Mesendoderm (in vitro differentiated cells): ENCODE measurements around the gene FN3K.

Experiments
- DNase-seq: peaks from one replicate; pipeline ENCODE4 v3.0.0; 2013
- H2AK5ac ChIP-seq: 2 replicates; pipeline ENCODE4 v1.6.1; 2013; ENCODE audit warnings: low read length, inconsistent platforms
- H2BK120ac ChIP-seq: 2 replicates; pipeline ENCODE4 v1.6.1; 2013; ENCODE audit warnings: low read depth, mild to moderate bottlenecking, low read length, moderate library complexity, mixed read lengths
- H2BK15ac ChIP-seq: replicated peaks from 2 replicates; pipeline ENCODE4 v1.6.1; 2013; ENCODE audit warnings: low read depth, mild to moderate bottlenecking, moderate library complexity
- H2BK5ac ChIP-seq: 2 replicates; pipeline ENCODE4 v1.6.1; 2013; ENCODE audit warnings: low read length, inconsistent platforms
- H3K18ac ChIP-seq: 2 replicates; pipeline ENCODE4 v1.6.1; 2013; ENCODE audit warnings: mild to moderate bottlenecking, low read length, mixed read lengths
- H3K23ac ChIP-seq: one replicate; pipeline ENCODE4 v1.6.1; 2013; ENCODE audit warnings: low read length
- H3K27ac ChIP-seq: 2 replicates; pipeline ENCODE4 v1.5.1; 2013; ENCODE audit warnings: low read depth, mild to moderate bottlenecking, inconsistent platforms, low read length, moderate library complexity
- H3K27me3 ChIP-seq: 2 replicates; pipeline ENCODE4 v1.6.1; 2013; ENCODE audit warnings: low read length, control low read depth, mild to moderate bottlenecking, inconsistent platforms; ENCODE audit not compliant: insufficient read depth, poor library complexity
- H3K36me3 ChIP-seq: 2 replicates; pipeline ENCODE4 v1.6.1; 2013; ENCODE audit warnings: low read length, inconsistent platforms; ENCODE audit not compliant: control insufficient read depth, insufficient read depth
- H3K4ac ChIP-seq: one replicate; pipeline ENCODE4 v1.6.1; 2013; ENCODE audit warnings: low read depth, mild to moderate bottlenecking, low read length, moderate library complexity
- H3K4me1 ChIP-seq: 2 replicates; pipeline ENCODE4 v1.6.1; 2013; ENCODE audit warnings: low read depth, low read length, inconsistent platforms; ENCODE audit not compliant: control insufficient read depth
- H3K4me2 ChIP-seq: 2 replicates; pipeline ENCODE4 v1.6.1; 2013; ENCODE audit warnings: low read length
- H3K4me3 ChIP-seq: 2 replicates; pipeline ENCODE4 v1.5.1; 2013; ENCODE audit warnings: mild to moderate bottlenecking, low read length
- H3K56ac ChIP-seq: one replicate; pipeline ENCODE4 v1.6.1; 2013; ENCODE audit warnings: low read length
- H3K79me1 ChIP-seq: 2 replicates; pipeline ENCODE4 v1.6.1; 2013; ENCODE audit warnings: low read length, inconsistent platforms
- H3K79me2 ChIP-seq: 2 replicates; pipeline ENCODE4 v1.6.1; 2013; ENCODE audit warnings: mild to moderate bottlenecking, low read length; ENCODE audit not compliant: control insufficient read depth, insufficient read depth
- H3K9ac ChIP-seq: 2 replicates; pipeline ENCODE4 v1.6.1; 2013; ENCODE audit warnings: low read length, inconsistent platforms
- H4K5ac ChIP-seq: one replicate; pipeline ENCODE4 v1.6.1; 2013; ENCODE audit warnings: low read length
- H4K8ac ChIP-seq: one replicate; pipeline ENCODE4 v1.6.1; 2013; ENCODE audit warnings: low read depth, mild to moderate bottlenecking, control low read depth, low read length, moderate library complexity
- WGBS: extraction: QIAGEN DNeasy Blood & Tissue Kit; methylation state at CpG from one replicate; pipeline ENCODE4 v1.1.7; 2013; ENCODE audit warnings: low lambda C conversion rate, missing lambda C conversion rate; ENCODE audit not compliant: insufficient coverage; ENCODE audit errors: extremely low coverage; 5-methylcytosine and 5-hydroxymethylcytosine counted together

FN3K gene

DNA sequence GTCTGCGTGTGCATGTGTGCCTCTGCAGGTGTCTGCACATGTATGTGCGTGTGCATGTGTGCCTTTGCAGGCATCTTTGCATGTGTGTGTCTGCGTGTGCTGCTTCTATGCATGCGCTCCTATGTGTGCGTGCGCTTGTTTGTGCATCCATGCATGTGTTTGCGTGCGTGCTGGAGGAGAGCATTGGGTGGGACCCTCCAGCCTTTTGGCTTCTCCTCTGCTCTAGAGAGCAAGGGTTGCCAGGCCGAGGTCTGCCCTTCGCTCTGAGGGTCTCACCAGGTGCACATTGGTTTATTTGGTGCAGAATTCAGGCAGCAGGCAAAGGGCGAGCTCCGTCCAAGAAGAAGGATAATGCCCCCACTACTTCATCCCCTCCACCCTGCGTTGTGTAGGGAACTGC, 35.9 kb upstream of the FN3K start:
- Histone ChIP-seq H3K79me2 (no peaks in the 10 kb centered on the region), H2BK5ac (no peak overlapping the region), H2AK5ac (no peak overlapping the region), H3K4ac (no peak overlapping the region), H3K23ac (no peak overlapping the region), H3K4me3 (no peak overlapping the region), H3K56ac (no peak overlapping the region), H4K8ac (no peak overlapping the region), H3K9ac (no peak overlapping the region), H3K18ac (no peak overlapping the region), H3K4me2 (no peak overlapping the region), H2BK120ac (no peak overlapping the region), H3K27ac (no peak overlapping the region), H3K27me3 (peaks cover 16% of the 10 kb centered on the region), H4K5ac (no peak overlapping the region), H3K36me3 (no peaks in the 10 kb centered on the region), H3K79me1 (no peaks in the 10 kb centered on the region), H2BK15ac (no peak overlapping the region), H3K4me1 (no peaks in the 10 kb centered on the region)
- WGBS = no CpG with 5 or more reads among the region's 13 CpGs
- DNase-seq = no peak

DNA sequence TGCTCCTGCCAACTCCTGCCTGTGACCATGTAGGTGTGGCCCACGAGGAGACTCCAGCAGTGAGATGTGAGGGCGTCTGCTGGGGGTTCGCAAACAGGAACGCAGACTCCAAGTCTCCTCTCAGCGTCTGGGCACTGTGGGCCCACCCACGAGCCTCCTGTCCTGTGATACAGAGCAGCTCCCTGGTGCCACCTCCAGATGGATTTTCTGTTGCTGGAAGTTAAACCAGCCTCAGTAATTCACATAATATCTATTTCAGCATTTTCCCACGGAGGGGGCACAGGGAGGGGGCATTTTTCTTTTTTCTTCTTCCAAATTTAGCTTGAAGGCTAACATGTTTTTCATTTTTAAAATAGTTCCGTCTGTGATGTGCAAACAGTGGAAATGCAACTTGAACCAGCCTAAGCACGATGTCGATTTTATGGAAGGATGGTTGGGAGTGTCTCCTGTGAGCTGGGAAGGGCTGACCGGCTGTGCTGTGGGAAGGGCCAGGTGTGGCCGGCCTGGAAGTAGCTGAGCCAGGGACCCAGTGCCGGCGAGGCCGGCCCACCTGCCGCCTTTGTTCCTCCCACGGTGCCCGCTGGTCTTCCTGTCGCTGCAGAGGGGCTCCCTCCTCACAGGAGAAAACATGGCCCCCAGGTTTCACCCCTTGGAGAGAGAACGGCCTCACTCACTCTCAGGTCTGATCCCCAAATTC, 33.0 kb upstream of the FN3K start:
- Histone ChIP-seq H3K79me1 (no peaks in the 10 kb centered on the region), H3K4me2 (no peak overlapping the region), H3K27ac (no peak overlapping the region), H3K79me2 (no peaks in the 10 kb centered on the region), H3K4me3 (no peak overlapping the region), H2BK5ac (no peak overlapping the region), H3K9ac (no peak overlapping the region), H3K27me3 (peaks cover 7% of the 10 kb centered on the region), H2BK120ac (no peak overlapping the region), H3K56ac (no peak overlapping the region), H3K36me3 (no peaks in the 10 kb centered on the region), H4K5ac (no peak overlapping the region), H3K18ac (no peak overlapping the region), H2AK5ac (no peak overlapping the region), H3K4me1 (no peaks in the 10 kb centered on the region), H3K4ac (no peak overlapping the region), H2BK15ac (no peak overlapping the region), H4K8ac (no peak overlapping the region), H3K23ac (no peak overlapping the region)
- no peak for DNase-seq
- WGBS = no CpG with 5 or more reads among the region's 20 CpGs

DNA sequence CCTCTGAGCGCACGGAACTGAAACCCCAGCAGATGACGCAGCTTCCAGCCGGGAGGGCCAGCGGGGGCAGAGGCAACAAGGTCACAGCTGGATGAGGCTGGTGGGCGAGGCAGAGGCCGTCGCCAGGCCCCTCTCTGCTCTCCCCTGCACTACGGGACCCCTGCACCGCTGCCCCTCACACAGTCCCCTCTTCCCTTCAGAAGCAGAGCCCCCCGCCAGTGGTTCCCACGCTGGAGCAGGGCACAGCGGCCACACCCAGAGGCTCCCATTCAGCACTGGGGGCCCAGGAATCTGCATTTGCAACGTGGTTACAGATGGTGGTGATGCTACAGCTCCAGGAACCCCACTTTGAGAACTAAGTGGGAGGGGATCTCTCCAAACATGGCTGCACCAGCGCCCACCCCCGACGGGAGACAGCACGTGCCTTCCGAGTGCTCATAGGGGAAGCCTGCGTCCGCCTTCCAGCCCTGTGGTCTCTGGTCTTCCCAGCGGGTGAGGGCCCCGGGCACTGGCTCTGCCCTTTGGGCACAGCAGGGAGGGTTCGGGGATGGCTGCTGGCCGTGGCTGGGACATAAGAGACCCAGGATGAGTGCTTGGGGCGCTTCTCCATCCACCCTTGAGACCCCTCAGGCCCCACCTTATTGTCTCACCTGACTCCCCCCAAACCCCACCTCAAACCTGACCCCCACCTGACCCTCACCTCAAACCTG, 32.2 kb upstream of the FN3K start:
- no peak for DNase-seq
- Histone ChIP-seq H3K4me1 (no peaks in the 10 kb centered on the region), H3K9ac (no peak overlapping the region), H3K4me3 (no peak overlapping the region), H2BK120ac (no peak overlapping the region), H3K18ac (no peak overlapping the region), H3K79me2 (no peaks in the 10 kb centered on the region), H3K36me3 (no peaks in the 10 kb centered on the region), H3K4me2 (no peak overlapping the region), H3K27ac (no peak overlapping the region), H3K56ac (no peak overlapping the region), H2BK5ac (no peak overlapping the region), H4K8ac (no peak overlapping the region), H2AK5ac (no peak overlapping the region), H3K27me3 (no peaks in the 10 kb centered on the region), H3K4ac (no peak overlapping the region), H4K5ac (no peak overlapping the region), H2BK15ac (no peak overlapping the region), H3K79me1 (no peaks in the 10 kb centered on the region), H3K23ac (no peak overlapping the region)
- no CpG with 5 or more reads among the region's 26 CpGs for WGBS

DNA sequence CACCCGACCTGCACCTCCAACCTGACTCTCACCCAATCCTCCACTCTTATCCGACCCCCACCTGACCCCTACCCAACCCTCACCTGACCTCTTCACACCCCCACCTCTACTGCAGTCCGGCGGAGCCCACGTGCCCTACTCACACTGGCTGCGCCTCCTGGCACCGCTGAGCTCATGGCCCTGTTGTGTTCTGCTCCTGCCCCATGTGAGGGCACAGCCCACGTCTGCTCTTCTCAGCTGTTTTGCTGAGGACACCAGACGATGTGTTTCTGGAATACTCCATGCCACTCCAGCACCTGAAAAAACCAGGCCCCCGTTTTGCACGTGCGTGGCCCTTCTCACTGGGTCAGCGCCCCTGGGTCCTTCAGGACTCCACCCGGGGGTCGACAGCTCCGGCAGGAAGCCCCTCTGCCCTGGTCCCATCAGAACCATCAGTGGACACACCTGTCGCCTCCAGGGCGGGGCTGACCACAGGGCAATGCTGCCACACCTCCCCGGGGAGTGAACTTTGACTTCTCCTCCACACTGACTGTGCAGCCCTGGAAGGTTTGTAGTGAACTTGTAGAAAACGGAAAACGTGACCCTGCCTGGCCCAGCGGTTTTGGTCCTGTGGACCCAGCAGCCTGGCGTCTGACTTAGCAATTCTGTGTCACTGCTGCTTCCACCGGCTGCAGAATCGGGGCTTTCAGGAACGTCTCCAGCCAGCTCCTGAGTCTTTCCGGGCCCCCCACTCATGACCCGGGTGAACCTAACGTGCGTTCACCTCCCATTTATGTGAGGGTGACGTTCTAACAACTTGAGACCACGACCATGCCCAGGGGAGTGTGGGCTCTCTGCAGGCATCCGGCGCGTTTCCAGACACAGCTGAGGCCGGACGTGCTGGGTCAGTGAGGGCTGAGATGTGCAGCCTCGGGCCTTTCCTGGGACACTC, 31.2 kb upstream of the FN3K start:
- Histone ChIP-seq H4K8ac (no peak overlapping the region), H3K79me2 (no peaks in the 10 kb centered on the region), H3K4me1 (no peaks in the 10 kb centered on the region), H3K27me3 (no peaks in the 10 kb centered on the region), H2BK5ac (no peak overlapping the region), H3K9ac (no peak overlapping the region), H3K36me3 (no peaks in the 10 kb centered on the region), H3K56ac (no peak overlapping the region), H4K5ac (no peak overlapping the region), H3K4me2 (no peak overlapping the region), H3K23ac (no peak overlapping the region), H3K18ac (no peak overlapping the region), H2AK5ac (no peak overlapping the region), H3K4me3 (no peak overlapping the region), H2BK120ac (no peak overlapping the region), H3K27ac (no peak overlapping the region), H2BK15ac (no peak overlapping the region), H3K4ac (no peak overlapping the region), H3K79me1 (no peaks in the 10 kb centered on the region)
- no peak for DNase-seq
- no CpG with 5 or more reads among the region's 38 CpGs for WGBS

DNA sequence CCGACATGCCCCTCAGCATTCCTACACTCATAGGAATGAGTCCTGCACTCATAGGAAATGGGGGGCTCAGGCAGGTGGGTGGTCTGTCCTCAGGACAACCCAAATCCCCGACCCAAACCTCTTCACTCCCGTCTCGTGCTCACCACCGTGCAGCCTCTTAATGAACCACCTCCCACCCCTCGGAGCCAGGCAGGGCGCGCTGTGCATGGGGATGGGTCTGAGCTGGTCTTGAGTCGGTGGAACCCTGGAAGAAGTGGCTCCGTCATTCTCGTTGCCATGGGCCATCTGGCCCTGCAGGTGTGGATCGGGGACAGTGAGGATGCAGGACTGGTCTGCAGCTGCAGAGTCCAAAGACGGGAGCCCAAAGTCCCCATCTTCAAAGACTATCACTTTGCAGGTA, 30.5 kb upstream of the FN3K start:
- Histone ChIP-seq H3K18ac (no peak overlapping the region), H3K56ac (no peak overlapping the region), H3K27ac (no peak overlapping the region), H4K5ac (no peak overlapping the region), H2BK5ac (no peak overlapping the region), H3K27me3 (no peaks in the 10 kb centered on the region), H3K36me3 (no peaks in the 10 kb centered on the region), H3K4me3 (no peak overlapping the region), H3K79me2 (no peaks in the 10 kb centered on the region), H4K8ac (no peak overlapping the region), H3K9ac (no peak overlapping the region), H2BK120ac (no peak overlapping the region), H2BK15ac (no peak overlapping the region), H3K4me1 (no peaks in the 10 kb centered on the region), H2AK5ac (no peak overlapping the region), H3K4me2 (no peak overlapping the region), H3K23ac (no peak overlapping the region), H3K79me1 (no peaks in the 10 kb centered on the region), H3K4ac (no peak overlapping the region)
- no CpG with 5 or more reads among the region's 13 CpGs for WGBS
- no peak for DNase-seq
